ENCODE results near the gene USP20.

USP20 gene

GRCh38 chr9:129910628-129911567 is 75.6 kb downstream of the USP20 start:
- TF ChIP-seq ZNF660 (tag by site-specific recombination; IDR thresholded peaks at IDR 0.05) = peak; percentile 58; the same call in 1 of the 2 replicates
- no peak for TF ChIP-seq ZNF626 (tag by site-specific recombination; IDR thresholded peaks at IDR 0.05)
- no peak for TF ChIP-seq ZIC2 (tag by site-specific recombination; IDR thresholded peaks at IDR 0.05)
- no peak for TF ChIP-seq REPIN1 (tag by site-specific recombination; IDR thresholded peaks at IDR 0.05; ENCODE audit: low read depth)
- no peak for TF ChIP-seq ZBTB17 (tag by site-specific recombination; IDR thresholded peaks at IDR 0.05)
- TF ChIP-seq ZNF239 (tag by site-specific recombination; IDR thresholded peaks at IDR 0.05) = no peak
- TF ChIP-seq ZNF639 (tag by site-specific recombination; IDR thresholded peaks at IDR 0.05) = no peak
- no peak for TF ChIP-seq ZNF529 (tag by site-specific recombination; IDR thresholded peaks at IDR 0.05; ENCODE audit: insufficient replicate concordance)
- TF ChIP-seq ZNF248 (tag by site-specific recombination; IDR thresholded peaks at IDR 0.05) = no peak
- peak; percentile 81 for TF ChIP-seq KLF1 (tag by site-specific recombination; IDR thresholded peaks at IDR 0.05)
- no peak for TF ChIP-seq ZNF555 (tag by site-specific recombination; conservative IDR thresholded peaks at IDR 0.05)
- TF ChIP-seq, protein P1, sequence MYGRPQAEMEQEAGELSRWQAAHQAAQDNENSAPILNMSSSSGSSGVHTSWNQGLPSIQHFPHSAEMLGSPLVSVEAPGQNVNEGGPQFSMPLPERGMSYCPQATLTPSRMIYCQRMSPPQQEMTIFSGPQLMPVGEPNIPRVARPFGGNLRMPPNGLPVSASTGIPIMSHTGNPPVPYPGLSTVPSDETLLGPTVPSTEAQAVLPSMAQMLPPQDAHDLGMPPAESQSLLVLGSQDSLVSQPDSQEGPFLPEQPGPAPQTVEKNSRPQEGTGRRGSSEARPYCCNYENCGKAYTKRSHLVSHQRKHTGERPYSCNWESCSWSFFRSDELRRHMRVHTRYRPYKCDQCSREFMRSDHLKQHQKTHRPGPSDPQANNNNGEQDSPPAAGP (tag by site-specific recombination; IDR thresholded peaks at IDR 0.05) = no peak
- TF ChIP-seq ZBTB21 (tag by site-specific recombination; IDR thresholded peaks at IDR 0.05) = no peak
- CTCF ChIA-PET = interaction anchor here (0.5 to 1.3 kb wide), 6 partner anchors 15 to 326 kb away, joined by 3 to 5 read pairs (median 4); partner anchors contain the start of gene GPR107
- no peak overlapping the region for H3K27ac ChIP-seq (ENCODE audit: extremely low read depth, low read depth, low read length)
- POLR2A ChIA-PET = interaction anchor here (0.6 to 0.7 kb wide), 3 partner anchors 27 to 106 kb away, joined by 3 to 5 read pairs (median 4); no protein-coding TSS in a partner anchor
- H3K4me1 ChIP-seq (ENCODE audit: control insufficient read depth, insufficient read depth, low read length) = no peaks in the 10 kb centered on the region
- H3K36me3 ChIP-seq (ENCODE audit: control insufficient read depth in 2 of 2, insufficient read depth in 1 of 2, low read length in 2 of 2) = peaks cover 3 to 20% of the 10 kb centered on the region in 2 experiments; a peak in 2 of 3 replicates
- no peak overlapping the region for H3K4me3 ChIP-seq (ENCODE audit: low read depth, low read length)
- no peaks in the 10 kb centered on the region for H3K9me3 ChIP-seq (ENCODE audit: control insufficient read depth, insufficient read depth, low read depth, low read length)

GRCh38 chr9:129914051-129914450 is 78.8 kb downstream of the USP20 start:
- Histone ChIP-seq H3K36me3 (ENCODE audit: control insufficient read depth in 2 of 2, insufficient read depth in 1 of 2, low read length in 2 of 2) (peaks cover 0 to 6% of the 10 kb centered on the region in 2 experiments; a peak in 2 of 3 replicates), H3K27ac (ENCODE audit: extremely low read depth, low read depth, low read length) (no peak overlapping the region), H3K4me3 (ENCODE audit: low read depth, low read length) (no peak overlapping the region), H3K9me3 (ENCODE audit: control insufficient read depth, insufficient read depth, low read depth, low read length) (no peaks in the 10 kb centered on the region), H3K4me1 (ENCODE audit: control insufficient read depth, insufficient read depth, low read length) (no peaks in the 10 kb centered on the region)
- TF ChIP-seq ZNF707 (tag by site-specific recombination; IDR thresholded peaks at IDR 0.05) = no peak
- no peak for TF ChIP-seq SP2 (tag by site-specific recombination; IDR thresholded peaks at IDR 0.05)
- CTCF ChIA-PET = interaction anchor here (0.6 kb wide), 2 partner anchors 499 to 1265 kb away, joined by 3 read pairs; no protein-coding TSS in a partner anchor
- POLR2A ChIA-PET = interaction anchor here (0.6 kb wide), 1 partner anchor 516 kb away, joined by 3 read pairs; no protein-coding TSS in a partner anchor

- CTCF ChIA-PET = interaction anchor here (0.6 to 1.5 kb wide), 3 partner anchors 9 to 66 kb away, joined by 3 to 5 read pairs (median 3); no protein-coding TSS in a partner anchor
- Histone ChIP-seq H3K36me3 (ENCODE audit: control insufficient read depth in 2 of 2, insufficient read depth in 1 of 2, low read length in 2 of 2) (no peaks in the 10 kb centered on the region; a peak in 1 of 3 replicates), H3K4me3 (ENCODE audit: low read depth, low read length) (no peak overlapping the region), H3K4me1 (ENCODE audit: control insufficient read depth, insufficient read depth, low read length) (no peaks in the 10 kb centered on the region), H3K9me3 (ENCODE audit: control insufficient read depth, insufficient read depth, low read depth, low read length) (no peaks in the 10 kb centered on the region), H3K27ac (ENCODE audit: extremely low read depth, low read depth, low read length) (no peak overlapping the region)
- POLR2A ChIA-PET = interaction anchor here (0.6 kb wide), 1 partner anchor 9 kb away, joined by 5 read pairs; no protein-coding TSS in a partner anchor
- TF ChIP-seq ZIC2 (tag by site-specific recombination; IDR thresholded peaks at IDR 0.05) = no peak
- TF ChIP-seq ZNF114 (tag by site-specific recombination; IDR thresholded peaks at IDR 0.05) = no peak
- no peak for TF ChIP-seq ZNF350 (tag by site-specific recombination; IDR thresholded peaks at IDR 0.05)
- TF ChIP-seq REPIN1 (tag by site-specific recombination; IDR thresholded peaks at IDR 0.05; ENCODE audit: low read depth) = no peak
- TF ChIP-seq ZNF16 (tag by site-specific recombination; IDR thresholded peaks at IDR 0.05; ENCODE audit: low read depth) = no peak
- TF ChIP-seq ZNF48 (tag by site-specific recombination; IDR thresholded peaks at IDR 0.05) = no peak
- no peak for TF ChIP-seq ZNF138 (tag by site-specific recombination; IDR thresholded peaks at IDR 0.05; ENCODE audit: borderline replicate concordance)
- TF ChIP-seq SETDB1 (IDR thresholded peaks at IDR 0.05; ENCODE audit: insufficient read length, low read length) = no peak
- TF ChIP-seq, protein P2, sequence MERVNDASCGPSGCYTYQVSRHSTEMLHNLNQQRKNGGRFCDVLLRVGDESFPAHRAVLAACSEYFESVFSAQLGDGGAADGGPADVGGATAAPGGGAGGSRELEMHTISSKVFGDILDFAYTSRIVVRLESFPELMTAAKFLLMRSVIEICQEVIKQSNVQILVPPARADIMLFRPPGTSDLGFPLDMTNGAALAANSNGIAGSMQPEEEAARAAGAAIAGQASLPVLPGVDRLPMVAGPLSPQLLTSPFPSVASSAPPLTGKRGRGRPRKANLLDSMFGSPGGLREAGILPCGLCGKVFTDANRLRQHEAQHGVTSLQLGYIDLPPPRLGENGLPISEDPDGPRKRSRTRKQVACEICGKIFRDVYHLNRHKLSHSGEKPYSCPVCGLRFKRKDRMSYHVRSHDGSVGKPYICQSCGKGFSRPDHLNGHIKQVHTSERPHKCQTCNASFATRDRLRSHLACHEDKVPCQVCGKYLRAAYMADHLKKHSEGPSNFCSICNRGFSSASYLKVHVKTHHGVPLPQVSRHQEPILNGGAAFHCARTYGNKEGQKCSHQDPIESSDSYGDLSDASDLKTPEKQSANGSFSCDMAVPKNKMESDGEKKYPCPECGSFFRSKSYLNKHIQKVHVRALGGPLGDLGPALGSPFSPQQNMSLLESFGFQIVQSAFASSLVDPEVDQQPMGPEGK (tag by site-specific recombination; IDR thresholded peaks at IDR 0.05) = no peak
- TF ChIP-seq, protein P3, sequence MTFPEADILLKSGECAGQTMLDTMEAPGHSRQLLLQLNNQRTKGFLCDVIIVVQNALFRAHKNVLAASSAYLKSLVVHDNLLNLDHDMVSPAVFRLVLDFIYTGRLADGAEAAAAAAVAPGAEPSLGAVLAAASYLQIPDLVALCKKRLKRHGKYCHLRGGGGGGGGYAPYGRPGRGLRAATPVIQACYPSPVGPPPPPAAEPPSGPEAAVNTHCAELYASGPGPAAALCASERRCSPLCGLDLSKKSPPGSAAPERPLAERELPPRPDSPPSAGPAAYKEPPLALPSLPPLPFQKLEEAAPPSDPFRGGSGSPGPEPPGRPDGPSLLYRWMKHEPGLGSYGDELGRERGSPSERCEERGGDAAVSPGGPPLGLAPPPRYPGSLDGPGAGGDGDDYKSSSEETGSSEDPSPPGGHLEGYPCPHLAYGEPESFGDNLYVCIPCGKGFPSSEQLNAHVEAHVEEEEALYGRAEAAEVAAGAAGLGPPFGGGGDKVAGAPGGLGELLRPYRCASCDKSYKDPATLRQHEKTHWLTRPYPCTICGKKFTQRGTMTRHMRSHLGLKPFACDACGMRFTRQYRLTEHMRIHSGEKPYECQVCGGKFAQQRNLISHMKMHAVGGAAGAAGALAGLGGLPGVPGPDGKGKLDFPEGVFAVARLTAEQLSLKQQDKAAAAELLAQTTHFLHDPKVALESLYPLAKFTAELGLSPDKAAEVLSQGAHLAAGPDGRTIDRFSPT (tag by site-specific recombination; IDR thresholded peaks at IDR 0.05) = no peak
- TF ChIP-seq GFI1B (tag by site-specific recombination; IDR thresholded peaks at IDR 0.05) = no peak
These were observed 81.4 kb downstream of the USP20 start for GRCh38 chr9:129916707-129917106.

All from HEK293 (cell line).